GM21576 (cell line): ENCODE data around the gene C1RL.

ENCODE experiments used
- ATAC-seq: cut with Tn5 transposase; IDR thresholded peaks from one replicate; pipeline ENCODE4 v1.9.1; 2021; ENCODE audit warnings: mild to moderate bottlenecking, moderate library complexity; ENCODE audit not compliant: unreplicated experiment

C1RL gene

DNA sequence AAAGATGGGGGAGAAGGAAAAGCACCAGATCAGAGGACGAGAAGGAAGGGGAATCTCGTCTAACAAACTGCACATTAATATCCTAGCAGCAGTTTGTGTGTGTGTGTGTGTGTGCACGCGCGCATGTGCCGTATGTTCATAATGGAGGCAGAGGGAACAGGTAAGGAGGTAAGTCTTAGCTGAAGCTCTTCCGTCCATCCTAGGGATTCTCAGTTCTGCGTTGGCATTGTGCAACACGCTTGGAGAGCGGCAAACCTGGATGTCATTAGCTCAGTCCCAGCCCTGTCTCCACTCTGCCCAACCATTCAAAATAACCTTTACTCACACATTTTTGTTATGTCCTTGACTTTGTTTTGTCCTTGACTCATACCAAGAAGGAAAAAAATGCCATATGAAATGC, 15.1 kb downstream of the C1RL start:
- ATAC-seq = no peak

- no peak for ATAC-seq
Observed at GRCh38 chr12:7093486-7093885, 15.5 kb downstream of the C1RL start.

- no peak for ATAC-seq
Observed at GRCh38 chr12:7092986-7093460, 16.0 kb downstream of the C1RL start.

- ATAC-seq = no peak
Observed at GRCh38 chr12:7092229-7092985, 16.6 kb downstream of the C1RL start, which contains the start of gene C1R. Gene C1R, minus strand, starts transcription at chr12:7092445. Its CDS starts 57 bp downstream, at chr12:7092388.

GRCh38 chr12:7091660-7092228, 17.3 kb downstream of the C1RL start:
- ATAC-seq = no peak

- ATAC-seq = no peak
Observed at GRCh38 chr12:7091171-7091570, 17.8 kb downstream of the C1RL start.

- ATAC-seq = no peak
Observed at GRCh38 chr12:7090222-7090998, 18.6 kb downstream of the C1RL start.

DNA sequence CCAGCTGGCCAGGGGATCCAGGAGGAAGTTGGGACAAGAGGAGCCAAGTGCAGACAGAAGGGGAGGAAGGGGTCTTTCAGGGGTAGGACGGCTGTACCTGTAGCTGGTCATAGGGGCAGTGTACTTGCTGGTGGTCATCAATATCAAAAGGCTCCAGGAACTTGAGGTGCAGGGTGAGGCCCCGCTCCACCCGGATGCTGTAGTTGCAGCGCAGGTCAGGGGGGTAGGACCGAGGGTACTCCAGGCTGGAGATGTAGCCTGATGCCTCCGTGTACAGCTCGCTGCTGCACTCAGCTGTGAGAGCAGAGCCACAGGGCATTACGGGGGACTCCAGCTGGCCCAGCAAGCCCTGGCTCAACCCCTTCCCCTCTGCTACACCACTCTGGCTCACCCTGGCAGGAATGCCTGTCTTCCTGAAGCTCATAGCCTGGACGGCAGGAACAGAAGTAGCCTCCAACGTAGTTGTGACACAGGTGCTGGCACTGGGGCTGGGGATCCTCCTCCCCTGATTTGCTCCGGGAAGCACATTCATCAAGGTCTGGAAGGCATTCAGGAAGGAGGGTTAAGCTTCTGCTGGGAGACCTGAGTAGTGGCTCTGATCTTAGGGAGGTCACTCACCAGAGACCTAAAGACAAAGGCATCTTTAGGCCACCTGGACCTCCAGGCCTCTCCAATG, 19.7 kb downstream of the C1RL start:
- no peak for ATAC-seq

- no peak for ATAC-seq
Observed at GRCh38 chr12:7083125-7083524, 25.9 kb downstream of the C1RL start.

GRCh38 chr12:7081037-7081436, 28.0 kb downstream of the C1RL start:
- ATAC-seq = no peak

GRCh38 chr12:7079826-7080125, 29.2 kb downstream of the C1RL start:
- ATAC-seq = no peak

DNA sequence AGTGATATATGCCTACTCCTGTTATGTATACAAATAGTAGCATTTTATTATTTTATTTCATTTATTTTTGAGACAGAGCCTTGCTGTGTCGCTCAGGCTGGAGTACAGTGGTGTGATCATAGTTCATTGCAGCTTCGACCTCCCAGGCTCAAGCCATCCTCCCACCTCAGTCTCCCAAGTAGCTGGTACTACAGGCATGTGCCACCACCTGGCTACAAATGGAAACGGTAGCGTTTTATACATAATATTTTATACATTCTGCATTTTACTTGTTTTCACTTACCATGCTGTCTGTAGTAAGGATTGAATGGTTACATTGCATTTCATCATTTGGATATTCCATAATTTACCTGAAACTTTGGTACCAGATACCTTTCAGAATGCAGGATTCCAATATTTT, 30.9 kb downstream of the C1RL start:
- no peak for ATAC-seq

DNA sequence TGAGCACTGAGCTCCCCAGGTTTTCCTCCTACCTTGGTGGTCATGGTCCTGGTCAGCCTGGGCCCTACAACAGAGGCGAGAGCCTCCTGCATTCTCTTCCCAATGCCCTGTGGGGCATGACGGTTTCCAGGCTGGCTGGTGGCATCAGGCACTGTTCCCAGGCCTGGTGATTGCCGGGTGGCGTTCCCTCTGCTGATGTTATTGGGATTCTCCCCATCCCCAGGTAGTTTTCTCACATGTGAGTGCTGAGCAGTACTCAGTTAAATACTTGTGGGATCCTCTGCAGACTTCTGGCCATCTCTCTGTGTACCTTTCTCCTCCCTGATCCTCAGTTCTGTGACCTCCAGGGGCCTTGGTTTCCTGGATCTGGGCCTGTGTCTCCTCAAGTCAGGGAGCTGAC, 32.5 kb downstream of the C1RL start:
- ATAC-seq = no peak

GRCh38 chr12:7075939-7076338, 33.1 kb downstream of the C1RL start:
- ATAC-seq = no peak

DNA sequence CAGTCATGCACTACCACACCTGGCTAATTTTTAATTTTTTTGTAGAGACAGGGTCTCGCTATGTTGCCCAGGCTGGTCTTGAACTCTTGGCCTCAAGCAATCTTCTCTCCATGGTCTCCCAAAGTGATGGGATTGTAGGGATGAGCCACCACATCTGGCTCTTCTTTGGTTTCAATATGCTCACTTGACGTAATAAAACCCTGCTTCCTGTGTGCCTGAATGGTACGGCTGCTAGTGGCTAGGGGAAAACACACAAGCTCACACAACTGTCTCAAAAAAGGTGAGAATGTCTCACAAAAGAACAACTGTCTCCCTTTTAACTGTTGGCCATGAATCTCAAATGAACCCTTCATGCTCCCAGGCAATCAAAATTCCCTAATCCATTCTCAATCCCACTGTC, 33.5 kb downstream of the C1RL start:
- ATAC-seq = no peak

DNA sequence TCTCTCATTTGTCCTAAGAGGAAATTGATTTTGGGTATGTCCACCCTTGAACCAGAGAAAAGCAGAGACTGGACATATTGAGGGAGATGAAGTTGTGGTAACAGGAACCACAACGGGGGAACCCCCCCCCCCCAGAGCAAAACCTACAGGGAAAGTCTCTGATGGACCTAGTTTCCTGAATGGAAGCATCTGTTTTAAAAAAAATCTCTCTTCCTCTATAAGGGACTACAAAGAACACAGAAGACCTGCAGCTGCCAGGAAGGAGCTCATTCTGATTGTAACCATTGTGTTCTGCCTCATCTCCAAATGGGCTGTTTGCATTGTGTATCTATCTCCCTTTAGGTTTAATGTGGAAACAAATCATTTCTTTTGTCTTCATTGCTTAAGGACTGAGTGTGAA, 35.1 kb downstream of the C1RL start:
- ATAC-seq = no peak

- no peak for ATAC-seq
Observed at GRCh38 chr12:7072554-7072953, 36.5 kb downstream of the C1RL start.

DNA sequence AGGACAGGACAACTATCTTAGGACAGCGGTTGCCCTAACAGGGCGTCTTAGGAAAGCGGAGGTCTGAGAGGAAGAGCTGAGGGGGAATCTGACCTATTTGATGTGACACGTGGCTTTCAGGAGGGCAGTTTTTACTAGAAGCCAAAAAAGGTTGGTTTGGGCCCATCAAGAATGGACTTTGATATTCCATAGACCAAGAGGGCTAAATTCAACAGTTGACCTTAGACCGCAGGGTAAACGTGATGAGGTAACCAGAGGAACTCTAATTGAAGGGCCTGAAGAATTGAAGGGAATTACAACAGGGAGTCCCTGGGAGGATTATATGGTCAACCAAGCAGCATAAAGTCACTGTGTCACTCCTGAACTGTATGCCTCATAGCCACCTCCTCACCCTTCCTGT, 37.0 kb downstream of the C1RL start:
- ATAC-seq = no peak

- ATAC-seq = no peak
Observed at GRCh38 chr12:7069386-7069785, 39.6 kb downstream of the C1RL start.

DNA sequence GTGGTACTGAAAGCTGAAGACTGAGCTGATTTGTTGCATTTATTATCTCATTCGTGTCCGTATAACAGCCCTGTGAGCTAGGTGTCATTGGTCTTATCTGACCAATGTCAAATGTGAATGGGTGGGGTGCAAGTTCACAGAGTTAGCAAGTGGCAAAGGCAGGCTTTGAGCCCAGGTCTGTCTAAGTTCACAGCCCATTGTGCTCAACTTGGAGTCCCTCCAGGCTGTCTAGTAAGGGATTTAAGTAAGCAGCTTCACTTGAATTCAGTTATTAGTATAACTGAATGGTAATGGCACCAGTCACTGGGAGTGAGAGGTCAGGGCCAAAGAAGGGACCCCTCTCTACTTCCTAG, 40.0 kb downstream of the C1RL start:
- no peak for ATAC-seq

DNA sequence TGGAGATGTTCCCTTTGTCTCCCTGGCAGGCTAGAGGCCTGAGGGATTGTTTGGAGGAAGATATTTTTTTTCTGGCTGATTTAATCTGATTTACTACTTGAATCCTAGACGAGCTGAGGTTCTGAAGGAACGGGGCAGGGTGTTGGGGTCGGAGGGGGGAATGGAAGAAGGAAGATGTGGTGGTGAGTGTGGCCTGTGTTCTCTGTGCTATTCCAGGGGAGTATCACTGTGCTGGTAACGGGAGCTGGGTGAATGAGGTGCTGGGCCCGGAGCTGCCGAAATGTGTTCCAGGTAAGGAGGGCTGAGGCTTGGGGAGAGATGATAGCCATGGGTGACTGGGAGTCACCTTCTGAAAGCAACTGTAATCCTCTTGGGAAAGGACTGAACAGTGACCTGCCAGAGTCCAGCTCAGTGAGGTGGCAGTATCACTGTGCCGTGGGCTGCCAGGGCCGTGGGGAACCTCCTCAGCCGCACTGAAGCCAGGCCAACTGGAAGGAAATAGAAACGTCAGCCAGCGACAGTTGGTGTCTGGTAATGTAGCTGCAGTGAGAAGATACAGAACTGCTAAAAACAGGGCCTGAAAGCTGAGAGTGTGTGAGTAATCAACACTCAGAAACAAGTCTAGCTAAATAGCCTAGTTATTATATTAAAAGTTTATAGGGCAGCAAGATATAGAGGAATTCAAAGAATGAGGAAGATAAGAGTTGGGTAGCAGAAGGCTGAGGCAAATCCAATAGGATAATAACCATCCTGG, 40.6 kb downstream of the C1RL start:
- no peak for ATAC-seq
